DND-41 (cell line): ENCODE data around the gene PACRG.

Experiments used
- ATAC-seq: fragments of 200-7000 bp; cut with Tn5 transposase; 3 replicates; pipeline ENCODE4 v1.9.1; 2021; ENCODE audit warnings: low read depth; ENCODE audit not compliant: insufficient read depth
- DNase-seq: peaks from one replicate; pipeline ENCODE4 v3.0.0-alpha.2; 2020
- H2AFZ ChIP-seq: 2 replicates; pipeline ENCODE4 v1.6.0; 2012; ENCODE audit warnings: low read depth, low read length
- H3K27ac ChIP-seq: 2 replicates; pipeline ENCODE4 v1.5.1; 2012; ENCODE audit warnings: low read length, inconsistent platforms
- H3K27me3 ChIP-seq: fragments of 200-600 bp; sonication (generic); 2 replicates; pipeline ENCODE4 v1.6.0; 2012; ENCODE audit warnings: low read length, mild to moderate bottlenecking, inconsistent platforms; ENCODE audit not compliant: insufficient read depth, poor library complexity
- H3K36me3 ChIP-seq: 2 replicates; pipeline ENCODE4 v1.5.1; 2012; ENCODE audit warnings: low read length, inconsistent platforms; ENCODE audit not compliant: insufficient read depth
- H3K4me1 ChIP-seq: 2 replicates; pipeline ENCODE4 v1.5.1; 2012; ENCODE audit warnings: mild to moderate bottlenecking, low read length; ENCODE audit not compliant: insufficient read depth
- H3K4me2 ChIP-seq: 2 replicates; pipeline ENCODE4 v1.6.0; 2012; ENCODE audit warnings: mild to moderate bottlenecking, moderate library complexity, low read length, inconsistent platforms; ENCODE audit not compliant: insufficient read depth
- H3K4me3 ChIP-seq, 2 experiments: fragments of 200-600 bp in 1 of 2; shearing (Covaris generic) in 1 of 2; 2 replicates each; pipeline ENCODE4 v1.5.1; 2012 to 2016; ENCODE audit warnings: inconsistent platforms in 2 of 2, low read length in 2 of 2, mild to moderate bottlenecking in 2 of 2, low read depth in 1 of 2, moderate library complexity in 1 of 2
- H3K79me2 ChIP-seq: 2 replicates; pipeline ENCODE4 v1.6.0; 2012; ENCODE audit warnings: low read length, inconsistent platforms; ENCODE audit not compliant: insufficient read depth
- H3K9ac ChIP-seq: 2 replicates; pipeline ENCODE4 v1.6.0; 2012; ENCODE audit warnings: low read depth, mild to moderate bottlenecking, inconsistent platforms, low read length, moderate library complexity
- H3K9me3 ChIP-seq: 2 replicates; pipeline ENCODE4 v1.5.1; 2012; ENCODE audit warnings: low read length, moderate library complexity, mild to moderate bottlenecking, inconsistent platforms; ENCODE audit not compliant: insufficient read depth, severe bottlenecking
- H4K20me1 ChIP-seq: 2 replicates; pipeline ENCODE4 v1.6.0; 2012; ENCODE audit warnings: low read length; ENCODE audit not compliant: insufficient read depth
- EZH2 ChIP-seq: IDR thresholded peaks from 3 replicates; pipeline ENCODE4 v1.6.1; 2012; ENCODE audit warnings: borderline replicate concordance, low read depth, mild to moderate bottlenecking, moderate library complexity, low read length, inconsistent platforms; ENCODE audit not compliant: severe bottlenecking
- TF ChIP-seq, protein P1 (sequence below): IDR thresholded peaks from 2 replicates; pipeline ENCODE4 v1.5.1; 2012; ENCODE audit warnings: borderline replicate concordance, low read length, moderate library complexity, mild to moderate bottlenecking; ENCODE audit not compliant: poor library complexity, severe bottlenecking; ENCODE audit errors: extremely low read depth

The PACRG gene

DNA sequence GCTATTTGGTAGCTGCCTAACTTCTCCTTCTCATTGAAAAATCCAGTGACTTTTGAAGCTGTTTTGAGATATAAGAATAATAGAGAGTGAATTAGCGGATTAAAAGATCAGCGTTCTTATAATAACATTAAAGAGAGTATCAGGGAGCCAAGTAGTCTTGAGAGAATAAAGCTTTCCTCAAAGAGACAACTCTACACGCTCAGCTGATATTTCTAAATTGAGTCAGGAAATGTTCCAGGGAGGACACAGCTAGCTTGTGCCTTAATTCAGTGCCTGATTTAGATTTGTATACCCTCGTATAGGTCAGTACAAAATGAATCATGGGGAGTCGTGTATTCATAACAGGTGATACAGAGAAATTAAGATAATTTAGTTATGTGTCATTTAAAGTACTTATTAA, 611.7 kb downstream of the PACRG start:
- Histone ChIP-seq H3K27me3 (no peaks in the 10 kb centered on the region), H3K4me3 (no peak overlapping the region), H4K20me1 (no peaks in the 10 kb centered on the region), H3K79me2 (no peaks in the 10 kb centered on the region), H3K9me3 (no peaks in the 10 kb centered on the region), H3K4me1 (no peaks in the 10 kb centered on the region), H3K27ac (no peak overlapping the region), H3K36me3 (no peaks in the 10 kb centered on the region), H3K9ac (no peak overlapping the region), H2AFZ (no peak overlapping the region), H3K4me2 (no peak overlapping the region)
- ATAC-seq, result no peak
- TF ChIP-seq EZH2, result no peak
- TF ChIP-seq, protein P1, sequence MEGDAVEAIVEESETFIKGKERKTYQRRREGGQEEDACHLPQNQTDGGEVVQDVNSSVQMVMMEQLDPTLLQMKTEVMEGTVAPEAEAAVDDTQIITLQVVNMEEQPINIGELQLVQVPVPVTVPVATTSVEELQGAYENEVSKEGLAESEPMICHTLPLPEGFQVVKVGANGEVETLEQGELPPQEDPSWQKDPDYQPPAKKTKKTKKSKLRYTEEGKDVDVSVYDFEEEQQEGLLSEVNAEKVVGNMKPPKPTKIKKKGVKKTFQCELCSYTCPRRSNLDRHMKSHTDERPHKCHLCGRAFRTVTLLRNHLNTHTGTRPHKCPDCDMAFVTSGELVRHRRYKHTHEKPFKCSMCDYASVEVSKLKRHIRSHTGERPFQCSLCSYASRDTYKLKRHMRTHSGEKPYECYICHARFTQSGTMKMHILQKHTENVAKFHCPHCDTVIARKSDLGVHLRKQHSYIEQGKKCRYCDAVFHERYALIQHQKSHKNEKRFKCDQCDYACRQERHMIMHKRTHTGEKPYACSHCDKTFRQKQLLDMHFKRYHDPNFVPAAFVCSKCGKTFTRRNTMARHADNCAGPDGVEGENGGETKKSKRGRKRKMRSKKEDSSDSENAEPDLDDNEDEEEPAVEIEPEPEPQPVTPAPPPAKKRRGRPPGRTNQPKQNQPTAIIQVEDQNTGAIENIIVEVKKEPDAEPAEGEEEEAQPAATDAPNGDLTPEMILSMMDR, result no peak
- no peak for DNase-seq

DNA sequence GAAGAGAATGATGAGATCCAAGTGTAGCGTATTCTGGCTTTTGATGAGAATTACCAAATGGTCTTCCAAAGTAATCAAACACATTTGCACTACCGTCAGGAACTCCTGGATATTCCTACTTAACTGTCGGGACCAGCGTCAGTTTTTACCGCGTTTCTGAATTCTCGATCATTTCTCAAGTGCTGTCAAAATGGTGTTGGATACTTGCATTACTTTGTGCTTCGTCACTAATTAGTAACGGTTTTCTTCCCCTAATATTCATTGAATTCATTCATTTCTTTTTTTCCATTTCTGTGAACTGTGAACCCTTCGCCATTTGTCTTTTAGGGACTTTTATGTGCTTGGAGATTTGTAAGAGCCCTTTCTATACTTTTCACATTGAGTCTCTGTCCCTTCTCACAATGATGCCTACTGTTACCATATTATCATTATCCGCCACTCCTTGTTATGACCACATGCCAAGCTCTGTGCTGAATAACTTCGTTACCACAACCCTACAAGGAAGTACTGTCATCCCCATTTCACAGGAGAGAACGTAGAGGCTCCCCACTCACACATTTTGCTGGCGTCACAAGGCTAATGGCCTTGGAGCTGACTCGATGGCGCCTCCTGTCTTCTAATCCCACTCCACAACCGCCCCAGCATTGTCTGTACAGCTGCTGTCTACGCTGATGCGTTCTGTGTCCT, 612.6 kb downstream of the PACRG start:
- H3K79me2 ChIP-seq, result no peaks in the 10 kb centered on the region
- no peak for ATAC-seq
- H3K27me3 ChIP-seq, result no peaks in the 10 kb centered on the region
- no peak overlapping the region for H2AFZ ChIP-seq
- H3K36me3 ChIP-seq, result no peaks in the 10 kb centered on the region
- TF ChIP-seq, protein P1, result no peak
- TF ChIP-seq EZH2, result no peak
- H3K27ac ChIP-seq, result no peak overlapping the region
- no peak overlapping the region for H3K9ac ChIP-seq
- H3K4me3 ChIP-seq, result no peak overlapping the region
- no peak overlapping the region for H3K4me2 ChIP-seq
- no peaks in the 10 kb centered on the region for H3K9me3 ChIP-seq
- H3K4me1 ChIP-seq, result no peaks in the 10 kb centered on the region
- no peaks in the 10 kb centered on the region for H4K20me1 ChIP-seq
- DNase-seq, result no peak

DNA sequence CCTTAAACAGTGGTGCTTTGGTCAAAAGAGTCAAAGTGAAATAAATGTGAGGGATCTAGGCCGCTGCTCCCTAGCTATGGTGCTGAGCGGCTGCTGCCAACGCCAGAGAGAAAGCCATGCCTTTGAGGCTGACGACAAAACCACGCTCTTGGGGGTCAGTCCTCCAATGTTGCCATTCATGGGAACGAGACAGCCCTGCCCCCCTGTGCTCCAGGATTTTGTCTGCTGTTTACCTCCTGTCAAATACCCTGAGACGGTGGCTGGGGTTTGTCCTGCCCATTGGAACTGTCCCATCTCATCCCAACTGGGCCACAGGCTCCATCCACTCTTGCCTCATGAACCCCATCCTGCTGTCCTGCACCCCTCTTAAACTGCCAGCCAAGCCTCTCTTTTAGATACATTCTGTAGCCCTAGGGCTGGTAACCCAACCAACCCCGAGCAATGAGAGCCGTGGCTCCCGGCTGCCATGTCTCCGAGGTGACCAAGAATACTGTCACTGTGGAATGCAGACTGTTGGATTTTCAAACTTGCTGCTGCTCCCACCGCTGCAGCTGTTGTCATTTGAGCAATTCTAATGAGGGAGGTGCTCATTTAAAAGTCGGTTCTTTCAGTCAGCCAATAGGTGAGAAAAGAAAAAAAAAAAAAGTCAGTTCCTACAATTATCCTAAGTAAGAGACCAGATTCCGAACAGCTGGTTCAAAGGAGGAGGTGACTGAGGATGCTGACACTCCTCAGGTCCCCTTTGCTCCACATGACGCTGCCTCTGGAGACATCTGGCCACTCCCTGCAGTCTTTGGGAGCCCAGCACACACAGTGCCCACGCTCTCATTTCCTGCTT, 613.7 kb downstream of the PACRG start:
- no peak for TF ChIP-seq EZH2
- TF ChIP-seq, protein P1, result no peak

More for the DNA sequence above, 613.7 kb downstream of the PACRG start:
- Histone ChIP-seq H3K9ac (no peak overlapping the region), H3K27ac (no peak overlapping the region), H3K79me2 (no peaks in the 10 kb centered on the region), H3K27me3 (no peaks in the 10 kb centered on the region), H3K9me3 (no peaks in the 10 kb centered on the region), H3K4me1 (no peaks in the 10 kb centered on the region), H3K4me2 (no peak overlapping the region), H3K36me3 (no peaks in the 10 kb centered on the region), H2AFZ (no peak overlapping the region), H4K20me1 (no peaks in the 10 kb centered on the region), H3K4me3 (no peak overlapping the region)
- ATAC-seq (no peak), DNase-seq (no peak)
